EH (cell line): ENCODE measurements around the gene BCR.

ENCODE experiments used
- DNase-seq: peaks from one replicate; pipeline ENCODE4 v3.0.0-alpha.2; 2015; ENCODE audit warnings: low read depth

BCR gene

GRCh38 chr22:23276656-23277582 lies 96.6 kb downstream of the BCR start:
- DNase-seq: no peak

- DNase-seq: no peak
These were observed 97.4 kb downstream of the BCR start for GRCh38 chr22:23277583-23278295.

- no peak for DNase-seq
These were observed 98.8 kb downstream of the BCR start for GRCh38 chr22:23278883-23279675.

- no peak for DNase-seq
These were observed 99.5 kb downstream of the BCR start for GRCh38 chr22:23279781-23280180.

GRCh38 chr22:23280356-23281052 lies 100.2 kb downstream of the BCR start:
- DNase-seq: no peak

- DNase-seq: no peak
These were observed 100.7 kb downstream of the BCR start for GRCh38 chr22:23281053-23281405.

GRCh38 chr22:23281406-23282088 lies 101.2 kb downstream of the BCR start:
- peak; percentile 72 for DNase-seq

- DNase-seq: peak; percentile 82
These were observed 101.8 kb downstream of the BCR start for GRCh38 chr22:23282089-23282501.

GRCh38 chr22:23282516-23282915 lies 102.2 kb downstream of the BCR start:
- no peak for DNase-seq

GRCh38 chr22:23282986-23283385 lies 102.7 kb downstream of the BCR start:
- no peak for DNase-seq

GRCh38 chr22:23283591-23284503 lies 103.5 kb downstream of the BCR start:
- no peak for DNase-seq

GRCh38 chr22:23284504-23285033 lies 104.3 kb downstream of the BCR start:
- DNase-seq: no peak

- no peak for DNase-seq
These were observed 104.9 kb downstream of the BCR start for GRCh38 chr22:23285236-23285635.

GRCh38 chr22:23285734-23286133 lies 105.4 kb downstream of the BCR start:
- peak; percentile 60 for DNase-seq

GRCh38 chr22:23286296-23286695 lies 106.0 kb downstream of the BCR start:
- DNase-seq: no peak

- no peak for DNase-seq
These were observed 107.1 kb downstream of the BCR start for GRCh38 chr22:23287136-23288095.

GRCh38 chr22:23288301-23289129 lies 108.2 kb downstream of the BCR start:
- DNase-seq: no peak

- no peak for DNase-seq
These were observed 108.8 kb downstream of the BCR start for GRCh38 chr22:23289130-23289503.
